ENCODE results near the gene RS1.

The RS1 gene

GRCh38 chrX:18594079-18594478, 77.8 kb downstream of the RS1 start:
- Histone ChIP-seq H3K27ac (ENCODE audit: extremely low read depth, low read depth, low read length) (no peak overlapping the region), H3K4me3 (ENCODE audit: low read depth, low read length) (no peak overlapping the region), H3K36me3 (ENCODE audit: control insufficient read depth in 2 of 2, insufficient read depth in 1 of 2, low read length in 2 of 2) (no peaks in the 10 kb centered on the region), H3K4me1 (ENCODE audit: control insufficient read depth, insufficient read depth, low read length) (no peaks in the 10 kb centered on the region), H3K9me3 (ENCODE audit: control insufficient read depth, insufficient read depth, low read depth, low read length) (no peaks in the 10 kb centered on the region)
- ChIA-PET POLR2A (no interaction called here), CTCF (no interaction called here)
- TF ChIP-seq YY1 (tag by site-specific recombination; IDR thresholded peaks at IDR 0.05) = no peak

- Histone ChIP-seq H3K36me3 (ENCODE audit: control insufficient read depth in 2 of 2, insufficient read depth in 1 of 2, low read length in 2 of 2) (no peaks in the 10 kb centered on the region), H3K9me3 (ENCODE audit: control insufficient read depth, insufficient read depth, low read depth, low read length) (no peaks in the 10 kb centered on the region), H3K4me1 (ENCODE audit: control insufficient read depth, insufficient read depth, low read length) (no peaks in the 10 kb centered on the region), H3K4me3 (ENCODE audit: low read depth, low read length) (no peak overlapping the region), H3K27ac (ENCODE audit: extremely low read depth, low read depth, low read length) (no peak overlapping the region)
- ChIA-PET POLR2A (no interaction called here), CTCF (interaction anchor here (0.6 kb wide), 1 partner anchor 441 kb away, joined by 3 read pairs; no protein-coding TSS in a partner anchor)
- TF ChIP-seq TRIM28 (IDR thresholded peaks at IDR 0.05; ENCODE audit: borderline replicate concordance, low read length) (no peak), ZSCAN23 (tag by site-specific recombination; IDR thresholded peaks at IDR 0.05) (no peak)
Measured at GRCh38 chrX:18591834-18592233, 80.1 kb downstream of the RS1 start.
